PC-3 (cell line): ENCODE measurements around the gene PDS5B.

Experiments
- EZH2 ChIP-seq: fragments of 300-600 bp; sonication (generic); IDR thresholded peaks from one replicate; pipeline ENCODE4 v1.6.1; 2017; ENCODE audit warnings: antibody characterized with exemption, mild to moderate bottlenecking, low read length; ENCODE audit not compliant: unreplicated experiment
- EZH2phosphoT487 ChIP-seq: fragments of 300-600 bp; sonication (generic); IDR thresholded peaks from 2 replicates; pipeline ENCODE4 v1.6.1; 2018; ENCODE audit warnings: mild to moderate bottlenecking, antibody characterized with exemption, low read length, borderline replicate concordance
- TF ChIP-seq, protein P1 (sequence below): fragments of 300-600 bp; sonication (generic); conservative IDR thresholded peaks from 2 replicates; pipeline ENCODE4 v1.5.1; 2017; ENCODE audit warnings: antibody characterized with exemption, low read depth, mild to moderate bottlenecking, low read length

DNA sequence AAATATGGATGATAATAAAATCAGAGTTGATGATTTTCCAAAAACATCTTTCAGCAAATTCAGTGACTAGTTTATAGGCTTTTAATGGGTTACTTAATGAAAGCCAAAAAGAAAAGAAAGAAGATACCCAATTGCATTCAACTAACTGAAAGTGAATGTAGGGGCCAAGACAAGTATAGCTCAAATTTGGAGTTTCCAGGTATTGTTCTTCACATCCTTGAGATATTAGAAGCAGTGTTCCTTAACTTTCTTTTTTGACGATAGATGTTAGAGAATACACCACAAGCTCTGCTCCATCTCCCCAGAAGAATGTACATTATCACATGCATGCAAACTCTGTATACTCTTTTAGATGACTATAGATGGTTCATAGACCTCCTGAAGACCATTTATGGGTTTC lies 43.6 kb downstream of the PDS5B start:
- TF ChIP-seq, protein P1, sequence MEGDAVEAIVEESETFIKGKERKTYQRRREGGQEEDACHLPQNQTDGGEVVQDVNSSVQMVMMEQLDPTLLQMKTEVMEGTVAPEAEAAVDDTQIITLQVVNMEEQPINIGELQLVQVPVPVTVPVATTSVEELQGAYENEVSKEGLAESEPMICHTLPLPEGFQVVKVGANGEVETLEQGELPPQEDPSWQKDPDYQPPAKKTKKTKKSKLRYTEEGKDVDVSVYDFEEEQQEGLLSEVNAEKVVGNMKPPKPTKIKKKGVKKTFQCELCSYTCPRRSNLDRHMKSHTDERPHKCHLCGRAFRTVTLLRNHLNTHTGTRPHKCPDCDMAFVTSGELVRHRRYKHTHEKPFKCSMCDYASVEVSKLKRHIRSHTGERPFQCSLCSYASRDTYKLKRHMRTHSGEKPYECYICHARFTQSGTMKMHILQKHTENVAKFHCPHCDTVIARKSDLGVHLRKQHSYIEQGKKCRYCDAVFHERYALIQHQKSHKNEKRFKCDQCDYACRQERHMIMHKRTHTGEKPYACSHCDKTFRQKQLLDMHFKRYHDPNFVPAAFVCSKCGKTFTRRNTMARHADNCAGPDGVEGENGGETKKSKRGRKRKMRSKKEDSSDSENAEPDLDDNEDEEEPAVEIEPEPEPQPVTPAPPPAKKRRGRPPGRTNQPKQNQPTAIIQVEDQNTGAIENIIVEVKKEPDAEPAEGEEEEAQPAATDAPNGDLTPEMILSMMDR: no peak
- TF ChIP-seq EZH2 (no peak), EZH2phosphoT487 (no peak)
